Fibroblast of gingiva (primary cell): ENCODE measurements around the gene SERINC5.
"Not testable (repeated sequence)": the region's sequence is repeated elsewhere in the genome, so short reads cannot be mapped to it uniquely, and the experiment has no call there.

Source experiments
- DNase-seq: peaks from one replicate; pipeline ENCODE4 v3.0.0-alpha.2; 2011; ENCODE audit warnings: low read depth

Gene SERINC5

DNA sequence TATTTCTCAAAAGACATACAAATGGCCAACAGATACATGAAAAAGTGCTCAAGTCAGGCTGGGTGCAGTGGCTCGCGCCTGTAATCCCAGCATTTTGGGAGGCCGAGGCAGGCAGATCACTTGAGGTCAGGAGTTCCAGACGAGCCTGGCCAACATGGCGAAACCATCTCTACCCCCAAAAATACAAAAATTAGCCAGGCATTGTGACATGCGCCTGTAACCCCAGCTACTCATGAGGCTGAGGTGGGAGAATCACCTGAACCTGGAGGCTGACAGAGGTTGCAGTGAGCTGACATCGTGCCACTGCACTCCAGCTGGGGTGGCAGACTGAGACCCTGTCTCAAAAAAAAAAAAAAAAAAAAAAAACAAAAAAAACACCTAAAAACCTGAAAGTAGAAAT lies 119.0 kb downstream of the SERINC5 start:
- DNase-seq: not testable (repeated sequence)

DNA sequence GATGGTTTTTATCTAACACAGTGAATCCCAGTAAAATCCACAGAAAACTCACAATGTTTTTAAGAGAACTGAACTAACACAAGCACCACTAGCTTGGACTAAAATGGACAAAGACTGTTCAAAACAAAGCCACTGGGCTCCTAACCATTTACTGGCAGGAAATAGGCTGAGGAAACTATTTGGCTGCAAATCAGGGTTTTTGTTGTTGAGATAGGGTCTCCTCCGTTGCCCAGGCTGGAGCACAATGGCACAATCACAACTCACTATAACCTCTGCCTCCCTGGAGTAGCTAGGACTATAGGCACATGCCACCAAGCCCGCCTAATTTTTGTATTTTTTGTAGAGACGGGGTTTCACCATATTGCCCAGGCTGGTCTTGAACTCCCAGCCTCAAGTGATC lies 121.0 kb downstream of the SERINC5 start:
- no peak for DNase-seq

DNA sequence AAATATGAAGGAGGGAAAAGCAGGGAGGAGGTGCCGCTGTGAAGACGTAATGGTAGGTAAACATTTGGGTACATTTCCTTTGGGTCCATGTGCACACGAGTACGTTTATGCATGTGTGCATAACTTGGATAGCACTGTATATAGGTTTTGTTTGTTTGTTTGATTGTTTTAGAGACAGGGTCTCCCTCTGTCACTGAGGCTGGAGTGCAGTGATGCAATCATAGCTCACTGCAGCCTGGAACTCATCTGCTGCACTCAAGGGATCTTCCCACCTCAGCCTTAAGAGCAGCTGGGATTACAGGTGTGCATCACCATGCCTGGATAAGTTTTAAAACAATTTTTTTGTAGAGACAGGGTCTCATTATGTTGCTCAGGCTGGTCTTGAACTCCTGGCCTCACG lies 126.7 kb downstream of the SERINC5 start:
- DNase-seq: no peak

DNA sequence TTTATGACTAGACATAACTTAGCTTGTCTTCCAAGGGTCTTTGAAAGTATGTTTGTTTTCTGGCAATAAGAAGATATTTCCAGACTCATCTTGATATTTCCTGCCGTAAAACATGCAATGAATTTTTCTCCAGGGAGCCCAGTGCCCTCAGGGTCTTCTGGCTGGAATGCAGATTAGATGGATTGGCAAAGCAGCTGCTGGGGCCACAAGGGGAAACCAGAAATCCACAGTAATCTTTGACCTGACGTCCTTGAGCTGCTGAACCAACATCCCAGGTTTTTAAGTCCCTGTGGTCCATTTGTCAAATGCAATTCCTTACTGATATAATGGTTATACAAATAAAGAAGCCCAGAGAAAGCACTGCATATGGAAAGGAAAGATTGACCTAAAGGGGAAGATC lies 127.7 kb downstream of the SERINC5 start:
- DNase-seq: no peak

DNA sequence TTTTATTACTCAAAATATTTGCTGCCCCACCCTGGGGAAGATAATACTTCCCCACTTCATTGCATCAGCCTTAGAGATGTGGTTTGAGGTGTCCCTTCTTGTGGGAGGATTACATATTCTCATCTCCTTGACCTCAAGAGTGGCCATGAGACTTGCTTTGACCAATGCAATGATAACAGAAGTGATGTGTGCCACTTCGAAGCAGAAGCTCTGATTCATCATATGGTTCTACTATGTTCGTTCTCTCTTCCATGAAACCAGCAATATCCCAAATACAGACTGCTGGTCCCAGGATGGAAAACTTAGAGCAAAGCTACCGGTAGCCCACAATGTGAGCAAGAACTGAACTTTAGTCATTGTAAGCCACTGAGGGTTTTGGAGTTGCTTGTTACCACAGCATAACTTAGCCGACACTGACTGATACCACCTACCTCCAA lies 128.7 kb downstream of the SERINC5 start:
- no peak for DNase-seq

DNA sequence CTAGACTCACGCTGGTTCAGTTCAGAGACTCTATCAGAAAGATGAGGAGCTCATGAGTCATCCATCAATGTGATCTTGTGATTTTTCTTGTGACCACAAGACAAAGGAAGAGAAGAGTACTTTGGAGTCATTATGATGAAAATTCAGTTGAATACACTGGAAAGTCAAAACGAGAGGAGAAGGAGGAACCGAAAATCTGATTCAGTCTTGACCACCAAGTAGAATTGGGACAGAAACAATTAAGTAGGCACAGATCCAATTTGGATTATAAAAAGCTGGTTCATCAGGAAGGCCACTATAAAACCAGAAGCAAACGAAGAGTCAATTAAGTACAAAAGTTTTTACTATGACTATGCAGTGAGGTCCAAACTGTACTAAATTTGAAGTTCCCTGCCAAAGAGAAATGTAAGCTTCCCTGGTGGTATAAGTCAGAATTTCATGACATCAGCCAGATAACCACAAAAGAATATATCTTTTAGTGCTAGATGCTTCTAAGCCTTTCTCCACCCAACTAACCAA lies 129.8 kb downstream of the SERINC5 start:
- peak; percentile 55 for DNase-seq

DNA sequence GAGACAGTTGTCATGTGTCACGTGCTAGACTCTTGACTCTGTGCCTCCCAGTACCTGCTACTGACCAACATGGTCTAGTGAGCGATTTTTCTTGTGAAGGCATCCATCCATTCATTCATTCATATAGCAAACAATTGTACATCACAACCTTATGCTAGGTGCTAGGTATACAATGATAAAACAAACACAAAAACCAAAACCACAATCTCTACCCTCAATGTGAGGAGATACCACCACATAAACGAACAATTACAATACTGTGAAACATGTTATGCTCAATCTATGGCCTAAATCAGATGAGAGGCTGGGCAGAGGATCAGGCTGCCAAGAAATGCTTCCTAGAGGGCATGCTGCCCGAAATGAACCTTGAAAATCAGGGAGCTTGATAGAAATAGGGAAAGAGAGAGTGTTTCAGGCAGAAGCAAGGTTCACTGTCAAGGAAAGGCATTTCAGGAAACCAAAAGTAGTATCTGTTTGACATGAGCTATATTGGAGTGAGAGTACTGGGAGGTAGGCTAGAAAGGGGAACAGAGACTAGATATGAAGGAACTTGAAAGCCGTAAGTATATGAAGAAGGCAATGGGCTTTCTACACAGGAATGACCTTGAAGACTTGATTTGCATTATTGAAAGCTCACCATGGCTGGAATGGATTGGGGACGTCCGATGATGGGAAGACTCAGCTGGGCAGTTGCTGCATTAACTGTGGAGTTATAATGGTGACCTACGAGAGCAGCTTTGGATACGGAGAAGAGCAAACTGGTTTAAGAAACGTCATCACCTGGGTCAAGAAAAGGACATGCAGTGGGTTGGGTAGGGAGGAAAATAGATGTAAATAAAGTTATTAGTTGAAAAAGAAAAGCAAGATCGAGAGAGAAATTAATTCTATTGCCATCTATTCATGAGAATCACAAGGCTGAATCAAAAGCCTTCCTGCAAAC lies 130.6 kb downstream of the SERINC5 start:
- no peak for DNase-seq

DNA sequence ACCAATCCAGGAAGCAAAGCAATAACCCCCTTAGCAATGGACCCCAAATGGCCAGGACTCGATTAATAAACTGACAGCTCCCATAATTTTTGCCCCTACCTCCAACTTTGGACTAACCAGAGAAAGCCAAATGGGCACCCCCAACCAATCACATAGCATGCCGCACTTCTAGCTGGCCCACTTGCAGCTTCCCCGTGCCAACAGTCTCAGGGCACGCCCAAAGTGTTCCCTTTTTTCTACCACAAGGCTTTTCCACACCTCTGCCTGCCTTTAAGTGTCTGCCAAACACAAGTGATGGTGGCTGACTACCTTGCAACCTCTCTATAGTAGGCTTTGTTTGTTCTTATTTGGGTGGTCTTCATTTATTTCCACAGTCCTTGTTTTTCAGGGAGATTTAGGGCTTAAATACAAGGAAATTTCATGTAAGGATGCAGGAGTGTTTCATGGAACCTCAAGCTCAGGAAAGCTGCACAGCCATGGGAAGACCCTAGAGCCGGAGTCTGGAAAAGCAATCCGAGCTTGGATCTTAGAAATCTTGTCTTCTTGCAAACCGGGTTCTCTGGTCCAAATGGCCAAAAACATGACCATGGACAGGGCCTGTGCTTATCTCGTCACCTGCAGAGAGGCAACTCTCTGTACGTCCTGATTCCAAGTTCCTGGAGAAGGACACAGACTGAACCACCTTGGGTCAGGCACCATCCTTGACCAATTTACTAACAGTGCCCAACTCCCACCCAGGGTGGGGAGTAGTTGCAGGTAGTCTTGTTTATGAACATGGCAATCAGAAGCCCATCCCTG lies 131.5 kb downstream of the SERINC5 start:
- DNase-seq: no peak

DNA sequence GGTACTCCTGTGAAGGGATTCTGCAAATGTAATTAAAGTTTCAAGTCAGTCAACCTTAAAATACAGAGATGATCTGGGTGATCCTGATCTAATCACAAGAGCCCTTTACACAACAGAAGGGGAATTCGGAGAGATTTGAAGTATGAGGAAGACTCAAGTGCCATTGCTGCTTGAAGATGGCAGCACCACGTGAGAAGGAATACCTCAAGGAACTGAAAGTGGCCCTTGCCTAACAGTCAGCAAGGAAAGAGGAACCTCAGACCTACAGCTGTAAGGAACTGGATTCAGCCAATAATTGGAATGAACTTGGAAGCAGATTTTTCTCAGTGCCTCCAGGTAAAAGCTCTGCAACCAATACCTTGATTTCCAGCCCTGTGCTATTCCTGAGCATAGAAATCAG lies 133.3 kb downstream of the SERINC5 start:
- no peak for DNase-seq

DNA sequence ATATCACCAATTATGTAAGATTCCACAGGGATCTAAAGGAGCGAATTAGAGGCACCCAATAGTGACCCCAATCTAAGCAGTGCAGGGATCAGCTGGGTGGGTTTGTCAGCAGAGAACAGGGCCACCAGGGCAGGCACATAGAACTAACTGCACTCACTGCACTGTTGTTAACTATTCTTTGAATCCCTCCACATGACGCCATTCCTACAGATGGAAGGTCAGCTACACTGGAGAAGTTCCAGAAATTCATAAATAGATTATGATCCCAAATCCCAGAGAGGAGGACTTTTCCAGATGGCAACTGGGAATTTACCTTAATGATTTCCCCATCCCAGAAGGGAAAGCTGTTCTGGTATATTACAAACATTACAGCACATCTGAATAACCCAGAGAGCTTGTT lies 136.5 kb downstream of the SERINC5 start:
- DNase-seq: no peak

DNA sequence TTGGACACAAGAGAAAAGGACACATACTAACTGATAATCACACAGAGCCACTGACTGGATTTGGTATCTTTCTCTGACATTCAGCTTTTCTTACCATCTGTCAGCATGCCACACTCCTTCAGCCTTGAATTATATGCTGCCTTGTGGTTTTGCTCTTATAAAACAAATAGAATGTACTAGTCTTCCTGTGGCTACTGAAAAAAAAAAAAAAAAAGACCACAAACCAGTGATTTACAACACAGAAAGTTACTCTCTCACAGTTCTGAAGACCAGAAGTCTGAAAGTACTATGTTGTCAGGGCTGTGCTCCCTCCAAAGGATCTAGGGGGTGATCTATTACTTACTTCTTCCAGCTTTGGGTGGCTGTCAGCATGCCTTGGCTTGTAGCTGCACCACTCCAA lies 138.4 kb downstream of the SERINC5 start:
- DNase-seq: no peak

DNA sequence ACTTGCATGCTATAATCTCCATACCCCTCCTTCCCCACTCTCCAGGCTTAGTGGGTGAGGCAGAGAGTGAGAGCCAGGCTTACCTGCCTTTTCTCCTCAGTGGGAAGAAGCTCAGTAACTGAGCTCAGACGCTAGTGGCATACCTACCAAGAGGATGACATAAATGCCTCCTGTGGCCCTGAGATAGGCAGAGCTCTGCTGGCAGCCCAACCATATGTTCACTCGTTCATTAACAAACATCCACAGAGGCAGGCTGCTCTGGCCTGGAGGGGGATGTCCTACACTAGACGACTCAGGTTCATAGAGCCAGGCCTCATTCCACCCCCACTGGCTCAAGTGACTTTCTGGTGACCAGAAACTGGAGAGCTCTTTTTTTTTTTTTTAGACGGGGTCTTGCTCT lies 139.4 kb downstream of the SERINC5 start:
- DNase-seq: no peak

DNA sequence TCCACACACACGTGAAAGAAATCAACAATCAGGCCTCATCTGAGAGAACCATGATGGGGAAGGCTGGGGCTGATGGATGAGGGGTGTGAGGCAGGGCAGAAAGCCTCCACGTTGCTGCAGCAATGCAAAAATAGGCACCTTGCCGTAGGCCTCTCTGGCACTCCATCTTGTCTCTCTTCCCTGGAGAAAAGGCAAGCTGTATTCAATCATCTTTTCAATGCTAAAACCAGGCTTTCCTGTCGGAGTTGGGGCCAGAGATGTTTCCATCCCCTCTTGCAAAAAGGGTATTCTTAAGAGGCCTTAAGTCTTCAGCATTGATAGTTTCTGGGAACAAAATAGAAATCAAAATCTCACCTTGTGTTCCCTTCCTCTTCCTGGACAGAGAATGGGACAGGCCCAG lies 139.8 kb downstream of the SERINC5 start:
- DNase-seq: no peak

DNA sequence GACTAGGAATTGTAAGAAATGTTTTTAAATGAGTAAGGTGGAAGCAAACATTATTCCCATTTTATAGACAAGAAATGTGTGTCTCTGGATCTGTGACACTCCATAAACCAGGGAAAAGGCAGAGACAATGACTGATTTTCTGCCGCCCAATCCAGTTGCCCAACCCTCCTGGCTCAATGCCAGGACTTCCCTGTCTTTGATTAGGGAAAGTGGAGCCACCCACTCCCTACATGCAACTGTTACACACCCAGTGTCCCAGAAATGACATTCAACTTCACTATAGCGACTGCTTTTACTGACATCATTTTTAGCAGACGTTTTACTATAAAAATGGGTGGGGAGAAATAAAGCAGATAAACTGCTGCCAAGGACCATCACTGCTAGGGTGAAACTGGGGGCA lies 141.0 kb downstream of the SERINC5 start:
- no peak for DNase-seq

DNA sequence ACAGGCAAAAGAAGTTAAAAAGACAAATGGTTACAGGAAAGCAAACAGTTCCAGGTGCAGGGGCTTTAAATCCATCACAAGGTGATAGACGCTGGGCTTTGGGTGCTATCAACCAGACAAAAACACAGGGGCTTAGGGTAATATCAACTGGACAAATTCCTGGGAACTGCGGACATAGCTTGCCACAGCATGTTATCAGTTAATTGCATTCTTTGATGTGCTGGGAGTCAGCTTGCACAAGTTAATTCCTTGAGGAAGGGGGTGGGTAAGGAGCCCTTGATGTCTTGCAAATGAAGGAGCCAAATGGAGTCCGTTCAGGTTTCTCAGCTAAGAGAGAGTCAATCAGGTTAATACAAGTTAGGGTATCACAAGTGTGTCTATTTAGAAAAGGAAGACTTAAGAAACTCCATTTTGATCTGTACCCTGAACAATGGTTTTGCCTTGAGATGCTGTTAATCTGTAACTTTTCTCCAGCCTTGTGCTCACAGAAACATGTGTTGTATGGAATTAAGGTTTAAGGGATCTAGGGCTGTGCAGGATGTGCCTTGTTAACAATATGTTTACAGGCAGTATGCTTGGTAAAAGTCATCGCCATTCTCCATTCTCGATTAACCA lies 144.4 kb downstream of the SERINC5 start:
- DNase-seq: not testable (repeated sequence)

DNA sequence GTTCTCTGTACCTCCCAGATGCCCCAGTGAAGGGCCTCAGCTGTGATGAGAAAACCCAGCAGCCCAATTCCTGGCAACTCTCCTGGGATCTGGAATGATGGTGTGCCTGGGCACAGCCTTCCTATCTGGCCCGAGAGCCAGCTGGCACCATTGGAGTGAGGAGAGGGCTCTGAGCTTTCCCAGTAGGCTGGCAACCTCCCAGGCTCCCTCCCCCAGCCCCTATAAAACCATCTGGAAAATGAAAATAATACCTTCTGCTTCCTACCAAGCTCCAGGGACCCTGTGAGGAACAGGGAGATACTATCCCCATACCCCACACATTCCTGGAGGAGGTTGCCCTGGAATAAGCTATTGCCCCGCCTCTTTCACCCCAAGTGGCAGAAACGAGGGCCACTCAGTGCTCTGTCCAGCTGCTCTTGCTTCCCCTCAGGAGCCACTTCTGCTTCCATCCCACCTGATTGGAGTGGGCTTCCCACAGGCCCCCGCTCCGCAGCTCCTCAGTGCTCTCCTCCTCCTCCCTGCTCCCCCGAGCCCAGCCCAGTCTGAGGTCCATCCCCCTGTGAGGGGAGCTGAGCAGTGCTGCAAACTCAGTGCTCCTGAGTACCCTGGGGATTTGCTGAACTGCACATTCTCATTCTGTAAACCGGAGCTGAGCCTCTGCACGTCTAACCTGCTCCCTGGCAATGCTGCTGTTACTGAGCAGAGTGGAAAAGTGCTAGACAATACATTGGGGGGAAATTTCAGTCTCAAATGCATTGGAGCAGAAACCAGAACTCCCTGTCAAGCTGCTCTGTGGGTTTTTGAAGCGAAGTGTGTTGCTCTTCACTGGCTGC lies 146.0 kb downstream of the SERINC5 start:
- DNase-seq: no peak

DNA sequence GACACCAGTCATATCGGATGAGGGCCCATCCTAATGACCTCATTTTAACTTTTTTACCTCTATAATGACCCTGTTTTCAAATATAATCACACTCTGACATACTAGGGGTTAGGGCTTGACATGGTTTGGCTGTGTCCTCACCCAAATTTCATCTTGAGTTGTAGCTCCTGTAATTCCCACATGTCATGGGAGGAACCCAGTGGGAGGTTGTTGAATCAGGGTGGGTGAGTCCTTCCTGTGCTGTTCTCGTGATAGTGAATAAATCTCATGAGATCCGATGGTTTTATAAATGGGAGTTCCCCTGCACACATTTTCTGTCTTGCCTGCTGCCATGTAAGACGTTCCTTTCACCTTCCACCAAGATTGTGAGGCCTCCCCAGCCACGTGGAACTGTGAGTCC lies 148.9 kb downstream of the SERINC5 start:
- DNase-seq: no peak

DNA sequence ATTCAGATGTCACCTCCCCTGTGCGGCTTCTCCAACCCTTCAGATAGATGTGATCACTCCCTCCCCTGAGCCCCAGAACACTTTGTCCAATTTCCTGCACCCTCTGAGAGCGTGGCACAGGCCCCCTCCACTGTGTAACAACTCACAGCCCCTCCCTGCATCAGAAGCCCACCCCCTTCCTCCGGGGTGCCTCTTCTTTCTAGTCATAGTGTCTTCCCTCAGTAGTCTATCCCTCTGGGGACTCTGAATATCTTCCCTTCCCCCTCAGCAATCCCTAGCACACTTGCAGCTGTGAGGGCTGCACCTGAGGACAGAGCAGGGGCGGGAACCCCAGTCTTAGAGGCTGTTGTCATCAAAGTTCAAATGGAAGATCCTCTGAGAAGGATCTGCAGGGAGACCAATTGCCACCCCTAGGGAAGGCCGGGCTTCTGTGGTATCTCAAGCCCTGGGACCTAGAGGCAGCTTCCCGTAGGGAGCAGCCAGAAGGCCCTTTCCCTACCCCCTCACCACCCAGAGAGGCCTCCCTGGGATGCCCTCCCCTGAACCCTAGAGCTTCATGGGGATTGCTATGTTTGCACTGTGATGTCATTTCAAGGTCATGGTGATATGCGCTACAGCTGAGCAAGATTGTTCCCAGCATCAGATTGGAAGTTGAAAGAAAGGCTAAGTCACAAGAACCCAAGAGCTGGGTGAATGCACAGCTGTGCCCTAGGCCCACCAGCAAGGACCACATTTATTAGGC lies 150.0 kb downstream of the SERINC5 start:
- DNase-seq: no peak

DNA sequence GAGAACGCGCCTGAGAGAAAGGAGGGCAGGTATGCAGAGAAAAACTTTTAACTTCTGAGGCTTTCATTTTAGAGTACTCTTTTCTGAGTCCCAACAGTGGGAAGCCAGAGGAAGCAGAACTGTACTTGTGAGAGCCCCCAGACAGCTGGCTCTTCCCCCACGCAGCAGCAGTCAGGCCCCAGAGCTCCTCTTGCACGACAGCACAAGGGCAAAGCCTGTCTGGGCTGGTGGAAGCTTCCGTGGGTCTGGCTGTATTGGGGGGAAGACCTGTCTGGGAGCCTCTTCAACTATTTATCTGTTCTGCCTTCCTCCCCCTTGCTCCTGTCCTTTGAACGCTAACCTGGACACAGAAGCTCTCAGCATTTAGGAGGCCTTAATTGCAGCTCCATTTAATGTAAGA lies 152.5 kb downstream of the SERINC5 start:
- DNase-seq: no peak

DNA sequence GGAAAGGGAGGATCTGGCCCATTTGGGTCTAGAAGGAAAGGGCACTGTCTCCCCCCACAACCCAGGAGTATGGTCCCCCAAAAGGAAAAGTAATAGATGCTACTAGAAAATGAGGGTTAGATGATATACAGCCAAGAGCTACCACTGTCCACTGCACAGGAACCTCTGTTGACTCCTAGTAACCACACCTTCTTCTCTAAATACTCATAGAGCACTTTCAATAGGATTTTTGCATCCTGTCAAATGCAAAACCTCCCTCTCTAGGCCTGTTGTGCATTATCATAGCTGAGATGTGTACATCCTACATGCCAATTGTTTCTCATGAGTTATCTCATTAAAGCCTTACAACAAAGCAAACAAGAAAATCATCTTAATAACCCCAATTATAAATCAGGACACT lies 153.9 kb downstream of the SERINC5 start:
- no peak for DNase-seq

DNA sequence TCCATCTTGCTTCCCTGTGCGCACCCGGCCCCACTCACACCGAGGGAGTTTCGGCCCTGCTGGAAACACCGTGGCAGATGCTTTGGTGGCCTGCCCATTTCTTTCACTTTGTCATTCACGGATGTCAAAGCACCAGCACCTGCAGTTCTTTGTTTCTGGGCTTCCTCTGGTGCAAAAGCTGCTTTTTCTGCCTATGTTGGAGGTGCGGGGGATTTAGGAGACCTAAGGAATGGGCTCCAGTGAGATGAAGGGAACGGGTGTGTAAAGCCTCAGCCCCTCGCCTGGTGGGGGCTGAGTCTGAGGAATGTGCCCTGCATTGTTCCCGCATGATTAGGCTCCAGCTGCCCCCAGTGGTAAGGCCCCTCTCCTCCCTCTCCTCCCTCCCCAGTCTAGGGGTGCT lies 158.4 kb downstream of the SERINC5 start:
- no peak for DNase-seq
